Naive thymus-derived CD8-positive, alpha-beta T cell (primary cell): ENCODE data around the gene NR2C1. TPM values are rescaled to one million over a fixed set of nuclear protein-coding genes. Genes with fewer than 3 reads are reported as not detected.
A peak's percentile ranks its signal among the peaks of the same experiment; 100 is the strongest.
"Not testable (repeated sequence)": the region's sequence is repeated elsewhere in the genome, so short reads cannot be mapped to it uniquely, and the experiment has no call there.

Source experiments
- ATAC-seq, 2 donors: fragments of 150-1000 bp; cut with Tn5 transposase in 1 of 2; sonication (Bioruptor Pico), chemical (Tn5 transposase) in 1 of 2; 1 replicate in 1 of 2; 2 replicates in 1 of 2; pipeline ENCODE4 v1.10.0; 2021; ENCODE audit warnings: mild to moderate bottlenecking in 2 of 2, moderate library complexity in 2 of 2
- POLR2A ChIA-PET: fragments of 350-600 bp; sonication (Branson Sonifier 250); formaldehyde crosslinking; loops from one replicate; lab custom pipeline; 2021; ENCODE audit warnings: antibody characterized with exemption; lab: Charles Lee
- DNase-seq, 10 donors: peaks; one replicate each; pipeline versions ENCODE4 v3.0.0 to v3.0.0-alpha.2; 2020 to 2022
- H3K27ac Mint-ChIP-seq, 10 donors: one replicate each; pipeline ENCODE4 v1.8.0; 2020 to 2022; ENCODE audit warnings: mild to moderate bottlenecking in 10 of 10, mixed read lengths in 10 of 10, moderate library complexity in 4 of 10, inconsistent platforms in 1 of 10
- H3K27me3 Mint-ChIP-seq, 5 donors: one replicate each; pipeline ENCODE4 v1.8.0; 2021 to 2022; ENCODE audit warnings: mixed read lengths in 5 of 5
- H3K36me3 Mint-ChIP-seq, 3 donors: one replicate each; pipeline ENCODE4 v1.8.0; 2020 to 2022; ENCODE audit warnings: mixed read lengths in 3 of 3, mild to moderate bottlenecking in 2 of 3, inconsistent platforms in 1 of 3
- H3K4me1 Mint-ChIP-seq, 4 donors: one replicate each; pipeline ENCODE4 v1.8.0; 2021 to 2022; ENCODE audit warnings: mixed read lengths in 4 of 4
- H3K4me3 Mint-ChIP-seq, 10 donors: one replicate each; pipeline ENCODE4 v1.8.0; 2020 to 2022; ENCODE audit warnings: mild to moderate bottlenecking in 10 of 10, mixed read lengths in 10 of 10, moderate library complexity in 6 of 10, inconsistent platforms in 1 of 10
- H3K9me3 Mint-ChIP-seq, 9 donors: one replicate each; pipeline ENCODE4 v1.8.0; 2020 to 2022; ENCODE audit warnings: mixed read lengths in 9 of 9, mild to moderate bottlenecking in 3 of 9, inconsistent platforms in 1 of 9, moderate library complexity in 1 of 9
- polyA plus RNA-seq, 3 donors: library from polyadenylated mRNA; unstranded; fragments of 300-500 nt; fragmentation: Illumina TruSeq; gene quantifications; one replicate each; pipeline ENCODE4 v1.2.3, GENCODE V29; 2021
- total RNA-seq, 8 experiments: library from RNA in 2 of 8; stranded (reverse) in 2 of 8; gene quantifications; one replicate each; pipeline ENCODE4 v1.2.3 and lab custom pipeline; 2021 to 2026

The NR2C1 gene
- total and polyA plus RNA-seq, 5 experiments from 2014 or later: 3.3 to 59.0 (median 7.1) TPM

DNA sequence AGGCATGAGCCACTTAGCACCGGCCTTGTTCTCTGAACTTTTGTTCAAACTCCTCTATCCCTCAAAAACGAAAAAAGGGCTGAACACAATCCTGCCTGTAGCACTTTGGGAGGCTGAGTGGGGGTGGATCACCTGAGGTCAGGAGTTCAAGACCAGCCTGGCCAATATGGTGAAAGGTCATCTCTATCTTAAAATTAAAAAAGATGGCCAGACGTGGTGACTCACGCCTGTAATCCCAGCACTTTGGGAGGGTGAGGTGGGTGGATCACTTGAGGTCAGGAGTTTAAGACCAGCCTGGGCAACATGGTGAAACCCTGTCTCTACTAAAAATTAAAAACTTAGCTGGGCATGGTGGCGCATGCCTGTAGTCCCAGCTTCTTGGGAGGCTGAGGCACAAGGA is 28.5 kb upstream of the NR2C1 start:
- H3K4me3 Mint-ChIP-seq, H3K36me3 Mint-ChIP-seq, H3K27me3 Mint-ChIP-seq, H3K4me1 Mint-ChIP-seq, POLR2A ChIA-PET, DNase-seq, H3K27ac Mint-ChIP-seq, H3K9me3 Mint-ChIP-seq, ATAC-seq: not testable (repeated sequence)

- H3K4me3 Mint-ChIP-seq: no peak overlapping the region
- no peaks in the 10 kb centered on the region for H3K9me3 Mint-ChIP-seq
- H3K4me1 Mint-ChIP-seq: peaks cover 0 to 9% (median 0%) of the 10 kb centered on the region in 4 donors
- ATAC-seq (no peak), DNase-seq (no peak)
- peak overlapping the region in 1 of 10 donors; percentile 58 for H3K27ac Mint-ChIP-seq
- no peaks in the 10 kb centered on the region for H3K36me3 Mint-ChIP-seq
- H3K27me3 Mint-ChIP-seq: no peaks in the 10 kb centered on the region
- POLR2A ChIA-PET: interaction anchor here (0.9 kb wide), 1 partner anchor 27 kb away, joined by 3 read pairs; the partner anchor contains the start of gene NR2C1
Observed at GRCh38 chr12:95100264-95101190, 27.1 kb upstream of the NR2C1 start.

- ATAC-seq: no peak
- DNase-seq: no peak
- H3K4me1 Mint-ChIP-seq: peaks cover 0 to 9% (median 0%) of the 10 kb centered on the region in 4 donors
- H3K27me3 Mint-ChIP-seq: no peaks in the 10 kb centered on the region
- no peak overlapping the region for H3K27ac Mint-ChIP-seq
- POLR2A ChIA-PET: no interaction called here
- no peaks in the 10 kb centered on the region for H3K36me3 Mint-ChIP-seq
- H3K9me3 Mint-ChIP-seq: no peaks in the 10 kb centered on the region
- no peak overlapping the region for H3K4me3 Mint-ChIP-seq
Observed at GRCh38 chr12:95099270-95099790, 25.9 kb upstream of the NR2C1 start.

GRCh38 chr12:95096852-95097251 is 23.4 kb upstream of the NR2C1 start:
- DNase-seq (no peak), ATAC-seq (no peak)
- Mint-ChIP-seq H3K27ac (no peak overlapping the region), H3K4me3 (no peak overlapping the region), H3K4me1 (no peaks in the 10 kb centered on the region), H3K36me3 (no peaks in the 10 kb centered on the region), H3K27me3 (no peaks in the 10 kb centered on the region), H3K9me3 (no peaks in the 10 kb centered on the region)
- POLR2A ChIA-PET: no interaction called here

- Mint-ChIP-seq H3K27me3 (no peaks in the 10 kb centered on the region), H3K36me3 (no peaks in the 10 kb centered on the region), H3K4me3 (no peak overlapping the region), H3K27ac (no peak overlapping the region), H3K4me1 (no peaks in the 10 kb centered on the region), H3K9me3 (no peaks in the 10 kb centered on the region)
- DNase-seq (no peak), ATAC-seq (no peak)
- POLR2A ChIA-PET: no interaction called here
Observed at GRCh38 chr12:95096378-95096777, 23.0 kb upstream of the NR2C1 start.

DNA sequence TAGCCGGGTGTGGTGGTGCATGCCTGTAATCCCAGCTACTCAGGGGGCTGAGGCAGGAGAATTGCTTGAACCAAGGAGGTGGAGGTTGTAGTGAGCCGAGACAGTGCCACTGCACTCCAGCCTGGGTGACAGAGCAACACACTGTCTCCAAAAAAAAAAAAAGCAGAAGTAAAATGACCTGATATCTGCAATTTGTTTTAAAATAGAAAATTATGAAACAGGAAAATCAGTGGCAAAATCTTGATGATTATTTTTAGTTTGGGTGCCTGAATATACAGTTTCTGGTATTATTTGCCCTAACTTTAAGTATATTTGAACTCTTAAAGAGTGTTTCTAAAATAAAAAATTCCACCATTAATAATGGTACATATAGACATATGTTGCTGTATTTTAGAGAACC is 22.4 kb upstream of the NR2C1 start:
- H3K9me3 Mint-ChIP-seq, H3K4me1 Mint-ChIP-seq, H3K27ac Mint-ChIP-seq, H3K4me3 Mint-ChIP-seq, H3K27me3 Mint-ChIP-seq, ATAC-seq, POLR2A ChIA-PET, DNase-seq, H3K36me3 Mint-ChIP-seq: not testable (repeated sequence)

GRCh38 chr12:95089462-95089861 is 16.0 kb upstream of the NR2C1 start:
- Mint-ChIP-seq H3K36me3 (no peaks in the 10 kb centered on the region), H3K9me3 (no peaks in the 10 kb centered on the region), H3K4me1 (peaks cover 0 to 2% (median 0%) of the 10 kb centered on the region in 4 donors), H3K27me3 (peaks cover 0 to 5% (median 0%) of the 10 kb centered on the region in 5 donors), H3K27ac (no peak overlapping the region), H3K4me3 (no peak overlapping the region)
- POLR2A ChIA-PET: no interaction called here
- ATAC-seq (no peak), DNase-seq (no peak)

DNA sequence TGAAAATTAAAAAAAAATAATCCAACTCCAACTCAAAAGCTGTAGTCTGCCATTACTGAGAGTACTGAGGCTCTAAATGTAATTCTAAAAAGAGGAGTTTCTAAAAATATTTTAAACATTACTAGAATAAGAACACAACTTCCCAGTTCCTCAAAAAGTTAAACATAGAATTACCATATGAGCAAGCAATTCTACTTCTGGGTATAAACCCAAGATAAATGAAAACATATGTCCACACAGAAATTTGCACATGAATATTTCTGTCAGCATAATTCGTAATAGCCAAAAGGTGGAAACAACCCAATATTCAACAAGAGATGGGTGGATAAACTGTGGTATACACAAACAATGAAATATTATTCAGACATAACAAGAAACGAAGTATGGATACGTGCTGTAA is 15.0 kb upstream of the NR2C1 start:
- no peak for ATAC-seq
- Mint-ChIP-seq H3K4me3 (no peak overlapping the region), H3K27ac (no peak overlapping the region), H3K36me3 (no peaks in the 10 kb centered on the region), H3K27me3 (peaks cover 0 to 5% (median 0%) of the 10 kb centered on the region in 5 donors), H3K9me3 (no peaks in the 10 kb centered on the region), H3K4me1 (peaks cover 0 to 2% (median 0%) of the 10 kb centered on the region in 4 donors)
- POLR2A ChIA-PET: no interaction called here
- no peak for DNase-seq

DNA sequence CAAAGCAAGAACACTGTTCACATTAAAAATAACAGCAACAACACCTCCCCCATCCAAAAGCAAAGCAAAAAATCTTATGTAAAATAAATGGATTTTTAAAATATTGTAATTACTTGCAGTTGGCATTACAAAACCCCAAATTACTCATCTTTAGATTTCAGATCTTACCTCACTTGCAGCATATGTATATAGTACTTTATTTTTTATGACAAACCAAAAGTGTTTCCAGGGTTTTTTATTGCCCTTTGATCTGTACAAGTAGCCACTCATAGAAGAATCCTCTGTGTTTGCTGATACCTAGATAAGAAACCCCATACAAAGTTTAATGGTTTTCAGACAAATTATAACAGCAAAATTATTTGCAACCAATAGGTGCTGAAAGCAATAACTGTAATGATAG is 12.2 kb upstream of the NR2C1 start:
- no peak for DNase-seq
- Mint-ChIP-seq H3K36me3 (no peaks in the 10 kb centered on the region), H3K27ac (no peak overlapping the region), H3K4me1 (peaks cover 0 to 2% (median 0%) of the 10 kb centered on the region in 4 donors), H3K9me3 (no peaks in the 10 kb centered on the region), H3K4me3 (no peak overlapping the region), H3K27me3 (peaks cover 0 to 5% (median 0%) of the 10 kb centered on the region in 5 donors)
- POLR2A ChIA-PET: no interaction called here
- ATAC-seq: no peak

DNA sequence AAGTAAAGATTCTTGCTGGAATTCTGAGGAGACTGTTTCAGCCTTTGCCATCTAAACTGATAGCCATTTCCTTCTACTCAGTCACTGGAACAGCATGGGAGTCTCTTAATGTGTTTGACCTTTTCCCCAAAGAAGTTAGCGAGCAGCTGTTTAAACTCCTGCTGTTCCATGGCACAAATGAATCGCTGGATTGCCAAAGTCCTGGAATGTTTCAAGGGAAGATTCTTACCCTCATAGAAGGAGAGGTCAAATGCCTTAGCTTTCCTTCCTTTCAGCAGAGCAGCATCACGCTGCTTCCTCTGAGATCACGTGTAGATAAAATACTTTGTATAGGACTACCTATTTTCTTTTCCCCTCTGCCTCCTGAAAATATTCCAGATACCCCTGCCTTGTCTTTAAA is 10.5 kb upstream of the NR2C1 start:
- H3K4me1 Mint-ChIP-seq: peaks cover 0 to 2% (median 0%) of the 10 kb centered on the region in 4 donors
- POLR2A ChIA-PET: no interaction called here
- no peaks in the 10 kb centered on the region for H3K9me3 Mint-ChIP-seq
- H3K36me3 Mint-ChIP-seq: no peaks in the 10 kb centered on the region
- no peaks in the 10 kb centered on the region for H3K27me3 Mint-ChIP-seq
- no peak for ATAC-seq
- H3K27ac Mint-ChIP-seq: no peak overlapping the region
- no peak for DNase-seq
- no peak overlapping the region for H3K4me3 Mint-ChIP-seq

DNA sequence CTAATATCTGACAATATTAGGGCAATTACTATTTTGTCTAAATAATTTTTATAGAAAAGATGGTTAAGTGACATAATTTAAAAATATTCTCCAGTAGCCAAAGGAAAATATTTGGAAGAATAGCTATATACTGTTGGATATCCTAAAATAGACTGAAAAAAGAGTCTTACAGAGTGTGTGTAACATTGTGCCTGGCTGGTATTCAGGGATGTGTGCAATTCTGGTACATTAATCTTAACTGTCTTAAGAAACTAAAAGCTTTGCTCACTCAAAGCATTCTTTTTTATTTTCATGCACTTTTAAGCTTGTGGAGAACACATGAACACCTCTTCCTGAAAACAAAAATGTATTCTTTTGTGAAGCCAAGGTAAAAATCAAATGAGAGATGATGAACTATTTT is 10.1 kb upstream of the NR2C1 start:
- Mint-ChIP-seq H3K36me3 (no peaks in the 10 kb centered on the region), H3K27ac (peak overlapping the region in 1 of 10 donors; percentile 33), H3K9me3 (no peaks in the 10 kb centered on the region), H3K27me3 (no peaks in the 10 kb centered on the region), H3K4me3 (no peak overlapping the region), H3K4me1 (peaks cover 0 to 2% (median 0%) of the 10 kb centered on the region in 4 donors)
- no peak for DNase-seq
- POLR2A ChIA-PET: no interaction called here
- ATAC-seq: no peak

DNA sequence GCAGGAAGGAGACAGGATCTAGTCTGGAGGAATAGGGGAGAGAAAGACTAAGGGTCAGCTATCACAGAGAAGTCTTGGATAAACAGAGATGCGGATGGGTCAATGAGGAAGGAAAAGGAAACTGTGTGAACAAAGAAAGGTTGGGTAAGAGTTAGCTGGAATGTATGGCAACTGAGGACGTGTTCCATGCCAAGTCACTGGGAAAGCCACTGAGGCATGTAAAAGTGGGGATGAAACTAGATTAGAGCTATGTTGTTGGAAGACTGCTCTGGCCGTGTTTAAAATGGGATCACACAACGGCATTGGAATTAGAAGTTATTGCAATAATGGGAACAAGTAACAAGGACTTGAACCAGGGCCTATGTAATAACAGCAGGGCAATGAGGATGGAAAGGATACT is 3.9 kb upstream of the NR2C1 start:
- H3K27me3 Mint-ChIP-seq: no peaks in the 10 kb centered on the region
- H3K9me3 Mint-ChIP-seq: no peaks in the 10 kb centered on the region
- DNase-seq: no peak
- peaks cover 0 to 1% (median 0%) of the 10 kb centered on the region in 3 donors for H3K36me3 Mint-ChIP-seq
- ATAC-seq: no peak
- POLR2A ChIA-PET: no interaction called here
- H3K4me3 Mint-ChIP-seq: no peak overlapping the region
- H3K27ac Mint-ChIP-seq: peak overlapping the region in 1 of 10 donors; percentile 4
- H3K4me1 Mint-ChIP-seq: peaks cover 0 to 13% (median 6%) of the 10 kb centered on the region in 4 donors

GRCh38 chr12:95074766-95075165 is 1.3 kb upstream of the NR2C1 start:
- Mint-ChIP-seq H3K36me3 (peaks cover 0 to 7% (median 1%) of the 10 kb centered on the region in 3 donors), H3K4me1 (peaks cover 6 to 26% (median 13%) of the 10 kb centered on the region in 4 donors), H3K27ac (no peak overlapping the region), H3K27me3 (no peaks in the 10 kb centered on the region), H3K4me3 (peak overlapping the region in 3 of 10 donors; percentile 8 to 22 (median 19)), H3K9me3 (no peaks in the 10 kb centered on the region)
- DNase-seq: no peak
- no peak for ATAC-seq
- POLR2A ChIA-PET: no interaction called here
